ENCODE measurements around the gene CD63. TPM values are rescaled to one million over a fixed set of nuclear protein-coding genes. Genes with fewer than 3 reads are reported as not detected.
A peak's percentile ranks its signal among the peaks of the same experiment; 100 is the strongest.

CD63 gene
- total and polyA plus RNA-seq, 9 of the 15 experiments (the other 6 are each of a cell fraction or from before 2014, with no cell fraction given), result 313 to 735 (median 433) TPM

GRCh38 chr12:55739025-55739378 is 10.2 kb upstream of the CD63 start:
- Histone ChIP-seq H3K4me3 (no peak overlapping the region), H3K79me2 (ENCODE audit: control insufficient read depth, insufficient read depth, low read length) (peaks cover 7% of the 10 kb centered on the region), H3K27me3 (ENCODE audit: control insufficient read depth in 2 of 2, insufficient read depth in 2 of 2, low read length in 2 of 2) (no peaks in the 10 kb centered on the region), H2AFZ (ENCODE audit: low read depth, low read length) (peak overlapping the region; percentile 95), H3K4me1 (replicated peaks in 1 of 2; ENCODE audit: control insufficient read depth in 2 of 2, insufficient read depth in 2 of 2, low read length in 2 of 2) (peaks cover 22 to 31% of the 10 kb centered on the region in 2 experiments), H4K20me1 (replicated peaks; ENCODE audit: control insufficient read depth, insufficient read depth, low read length) (no peaks in the 10 kb centered on the region), H3K4me2 (ENCODE audit: insufficient read depth, low read length) (0 out of 2 replicates have a peak overlapping the region, but pooled peaks have one; percentile 70), H3K27ac (ENCODE audit: extremely low read depth, low read depth, low read length) (no peak overlapping the region), H3K9ac (ENCODE audit: insufficient read depth in 1 of 2, low read depth in 2 of 2, low read length in 2 of 2) (peak overlapping the region in 1 of 2 experiments; percentile 44; a peak in 2 of 4 replicates), H3K9me1 (ENCODE audit: control insufficient read depth, insufficient read depth, low read length) (no peaks in the 10 kb centered on the region), H3K9me3 (replicated peaks; ENCODE audit: control insufficient read depth, insufficient read depth, low read depth, low read length) (no peaks in the 10 kb centered on the region; the same call in 1 of the 2 replicates), H3K36me3 (ENCODE audit: control insufficient read depth, insufficient read depth, low read length) (no peaks in the 10 kb centered on the region)
- CTCF ChIA-PET (ENCODE audit: low intra/inter-chr PET ratio), result interaction anchor here (0.6 to 2.2 kb wide), 11 partner anchors 9 to 551 kb away, joined by 3 to 14 read pairs (median 3); partner anchors contain the start of genes DNAJC14, RPS26 and SMARCC2
- in situ Hi-C loops (cut with MboI), result loop anchor here (5.0 kb wide), 2 partner anchors 203 to 293 kb away; no protein-coding TSS in a partner anchor
- DNase-seq (ENCODE audit: extremely low read depth in 1 of 4, low spot score in 3 of 4) (no peak), FAIRE-seq (no peak), ATAC-seq (no peak)
- intact Hi-C loops (cut with micrococcal nuclease), result loop anchor here (1.0 to 5.0 kb wide), 3 partner anchors 84 to 552 kb away; no protein-coding TSS in a partner anchor
- BruUV-seq (replicated peaks), result no TSS peak
- POLR2A ChIA-PET, result interaction anchor here (0.6 to 3.7 kb wide), 20 partner anchors 9 to 979 kb away, joined by 3 to 25 read pairs (median 4); partner anchors contain the start of genes CD63, ORMDL2, PYM1 and RAB5B
- 80% methylated on average over 2 of the region's 2 CpGs for WGBS (ENCODE audit: insufficient coverage, low coverage, missing lambda C conversion rate)
- TF ChIP-seq NR3C1 (CRISPR knock-in tag; IDR thresholded peaks at IDR 0.05), result no peak
- TF ChIP-seq ETV5 (CRISPR knock-in tag; IDR thresholded peaks at IDR 0.05; ENCODE audit: low read depth), result no peak
- 0 out of 4 replicates have a peak, but pooled peaks of 1 of the 2 experiments have one; percentile 47 for TF ChIP-seq ZNF639 (CRISPR knock-in tag; conservative IDR thresholded peaks at IDR 0.05 in 1 of 2, IDR thresholded peaks at IDR 0.05 in 1 of 2)
- TF ChIP-seq ZNF41 (CRISPR knock-in tag; conservative IDR thresholded peaks at IDR 0.05), result no peak
- TF ChIP-seq CC2D1A (IDR thresholded peaks at IDR 0.05), result 0 out of 2 replicates have a peak, but pooled peaks have one; percentile 21
- 0 out of 2 replicates have a peak, but pooled peaks have one; percentile 20 for TF ChIP-seq ZSCAN29 (IDR thresholded peaks at IDR 0.05)

Data from K562 (cell line).